ENCODE measurements around the gene FAM83G. TPM values are rescaled to one million over a fixed set of nuclear protein-coding genes. Genes with fewer than 3 reads are reported as not detected.

FAM83G gene
- total RNA-seq, 6 experiments from 2014 or later, result 10.1 to 41.7 (median 21.5) TPM

GRCh38 chr17:18950346-18950745 is 54.2 kb downstream of the FAM83G start:
- DNase-seq (no peak), ATAC-seq (no peak)
- no peaks in the 10 kb centered on the region for H3K27me3 ChIP-seq
- no peak overlapping the region for H3K4me3 ChIP-seq
- H3K36me3 ChIP-seq, result no peaks in the 10 kb centered on the region
- no peaks in the 10 kb centered on the region for H3K9me3 ChIP-seq
- WGBS (ENCODE audit: insufficient coverage, low coverage, low lambda C conversion rate, missing lambda C conversion rate), result 70% methylated on average over 4 of the region's 4 CpGs
- intact Hi-C loops (cut with DNase I), result no loop called here
- H3K4me1 ChIP-seq, result no peaks in the 10 kb centered on the region
- H3K27ac ChIP-seq, result no peak overlapping the region
- TF ChIP-seq CTCF (IDR thresholded peaks at IDR 0.05) (no peak), POLR2A (IDR thresholded peaks at IDR 0.05) (no peak)

GRCh38 chr17:18949566-18949965 is 55.0 kb downstream of the FAM83G start:
- Histone ChIP-seq H3K4me1 (no peaks in the 10 kb centered on the region), H3K27ac (no peak overlapping the region), H3K4me3 (no peak overlapping the region), H3K36me3 (no peaks in the 10 kb centered on the region), H3K9me3 (no peaks in the 10 kb centered on the region), H3K27me3 (no peaks in the 10 kb centered on the region)
- 71% methylated on average over 4 of the region's 6 CpGs for WGBS (ENCODE audit: insufficient coverage, low coverage, low lambda C conversion rate, missing lambda C conversion rate)
- intact Hi-C loops (cut with DNase I), result no loop called here
- no peak for DNase-seq
- TF ChIP-seq POLR2A (IDR thresholded peaks at IDR 0.05) (no peak), CTCF (IDR thresholded peaks at IDR 0.05) (no peak)
- ATAC-seq, result no peak

- no peaks in the 10 kb centered on the region for H3K27me3 ChIP-seq
- no peaks in the 10 kb centered on the region for H3K36me3 ChIP-seq
- DNase-seq (no peak), ATAC-seq (no peak)
- intact Hi-C loops (cut with DNase I), result no loop called here
- H3K27ac ChIP-seq, result no peak overlapping the region
- no peak overlapping the region for H3K4me3 ChIP-seq
- no peaks in the 10 kb centered on the region for H3K4me1 ChIP-seq
- WGBS (ENCODE audit: insufficient coverage, low coverage, low lambda C conversion rate, missing lambda C conversion rate), result 60% methylated on average over 2 of the region's 8 CpGs
- no peak for TF ChIP-seq POLR2A (IDR thresholded peaks at IDR 0.05)
- H3K9me3 ChIP-seq, result no peaks in the 10 kb centered on the region
These were observed 56.0 kb downstream of the FAM83G start for GRCh38 chr17:18948476-18949006.

- H3K4me3 ChIP-seq, result no peak overlapping the region
- 100% methylated on average over 1 of the region's 6 CpGs for WGBS (ENCODE audit: insufficient coverage, low coverage, low lambda C conversion rate, missing lambda C conversion rate)
- no peak for TF ChIP-seq CTCF (IDR thresholded peaks at IDR 0.05)
- TF ChIP-seq POLR2A (IDR thresholded peaks at IDR 0.05), result no peak
These were observed 56.7 kb downstream of the FAM83G start for GRCh38 chr17:18947866-18948265.

GRCh38 chr17:18946536-18946935 is 58.0 kb downstream of the FAM83G start:
- ATAC-seq (no peak), DNase-seq (no peak)
- WGBS (ENCODE audit: insufficient coverage, low coverage, low lambda C conversion rate, missing lambda C conversion rate), result 65% methylated on average over 2 of the region's 2 CpGs
- Histone ChIP-seq H3K36me3 (no peaks in the 10 kb centered on the region), H3K4me1 (no peaks in the 10 kb centered on the region), H3K27me3 (no peaks in the 10 kb centered on the region), H3K4me3 (no peak overlapping the region), H3K9me3 (no peaks in the 10 kb centered on the region), H3K27ac (no peak overlapping the region)
- TF ChIP-seq POLR2A (IDR thresholded peaks at IDR 0.05), result no peak
- TF ChIP-seq CTCF (IDR thresholded peaks at IDR 0.05), result no peak
- intact Hi-C loops (cut with DNase I), result no loop called here

More at GRCh38 chr17:18947866-18948265, 56.7 kb downstream of the FAM83G start:
- Histone ChIP-seq H3K27ac (no peak overlapping the region), H3K27me3 (no peaks in the 10 kb centered on the region), H3K4me1 (no peaks in the 10 kb centered on the region), H3K36me3 (no peaks in the 10 kb centered on the region), H3K9me3 (no peaks in the 10 kb centered on the region)
- DNase-seq, result no peak
- ATAC-seq, result no peak
- intact Hi-C loops (cut with DNase I), result no loop called here
